Neural progenitor cell (in vitro differentiated cells): Measurements from ENCODE around the gene RAB35. TPM values are rescaled to one million over a fixed set of nuclear protein-coding genes. Genes with fewer than 3 reads are reported as not detected.

Experiments
- DNase-seq: peaks from one replicate; pipeline ENCODE4 v3.0.0-alpha.2; 2016; ENCODE audit warnings: low spot score
- H2AFZ ChIP-seq: fragments of 200-600 bp; sonication (generic); replicated peaks from 2 replicates; pipeline ENCODE4 v1.6.1; 2016; ENCODE audit warnings: antibody characterized with exemption
- H3F3A ChIP-seq: fragments of 200-600 bp; sonication (generic); 2 replicates; pipeline ENCODE4 v1.6.1; 2016; ENCODE audit warnings: antibody characterized with exemption, low read depth
- H3K27ac ChIP-seq: fragments of 200-600 bp; sonication (generic); 2 replicates; pipeline ENCODE4 v1.5.1; 2016; ENCODE audit warnings: mild to moderate bottlenecking
- H3K27me3 ChIP-seq: fragments of 200-600 bp; sonication (generic); 2 replicates; pipeline ENCODE4 v1.6.1; 2016; ENCODE audit warnings: mild to moderate bottlenecking, moderate library complexity
- H3K36me3 ChIP-seq: fragments of 200-600 bp; sonication (generic); 2 replicates; pipeline ENCODE4 v1.5.1; 2016
- H3K4me1 ChIP-seq: fragments of 200-600 bp; sonication (generic); 2 replicates; pipeline ENCODE4 v1.6.1; 2016; ENCODE audit warnings: mixed run types
- H3K4me2 ChIP-seq: fragments of 200-600 bp; sonication (generic); 2 replicates; pipeline ENCODE4 v1.6.1; 2016
- H3K4me3 ChIP-seq: fragments of 200-600 bp; sonication (generic); 2 replicates; pipeline ENCODE4 v1.5.1; 2016
- H3K79me2 ChIP-seq: fragments of 200-600 bp; sonication (generic); 2 replicates; pipeline ENCODE4 v1.6.1; 2016; ENCODE audit warnings: low read depth
- H3K9ac ChIP-seq: fragments of 200-600 bp; sonication (generic); 2 replicates; pipeline ENCODE4 v1.6.1; 2016
- H3K9me3 ChIP-seq: fragments of 200-600 bp; sonication (generic); 2 replicates; pipeline ENCODE4 v1.5.1; 2016; ENCODE audit warnings: low read depth
- H4K20me1 ChIP-seq: fragments of 200-600 bp; sonication (generic); 2 replicates; pipeline ENCODE4 v1.6.1; 2016; ENCODE audit warnings: low read depth
- H3K27ac Mint-ChIP-seq: 3 replicates; pipeline ENCODE4 v1.8.0; 2021; ENCODE audit warnings: mixed read lengths
- H3K27me3 Mint-ChIP-seq: 2 replicates; pipeline ENCODE4 v1.8.0; 2022; ENCODE audit warnings: low read depth, mild to moderate bottlenecking, inconsistent platforms, moderate library complexity, mixed read lengths; ENCODE audit not compliant: insufficient read depth
- H3K36me3 Mint-ChIP-seq: 3 replicates; pipeline ENCODE4 v1.8.0; 2021; ENCODE audit warnings: mixed read lengths
- H3K4me1 Mint-ChIP-seq: 3 replicates; pipeline ENCODE4 v1.8.0; 2021; ENCODE audit warnings: mixed read lengths
- H3K4me3 Mint-ChIP-seq: 3 replicates; pipeline ENCODE4 v1.8.0; 2021; ENCODE audit warnings: mild to moderate bottlenecking, moderate library complexity, mixed read lengths
- H3K9me3 Mint-ChIP-seq: 3 replicates; pipeline ENCODE4 v1.8.0; 2020; ENCODE audit warnings: mixed read lengths
- CTCF ChIP-seq: fragments of 200-600 bp; sonication (generic); IDR thresholded peaks from 2 replicates; pipeline ENCODE4 v1.5.1; 2017; ENCODE audit warnings: antibody characterized with exemption, mild to moderate bottlenecking
- EZH2 ChIP-seq: fragments of 200-600 bp; sonication (generic); IDR thresholded peaks from 2 replicates; pipeline ENCODE4 v1.6.1; 2017; ENCODE audit warnings: antibody characterized with exemption, mild to moderate bottlenecking, moderate library complexity
- EZH2phosphoT487 ChIP-seq: fragments of 200-600 bp; sonication (generic); IDR thresholded peaks from 2 replicates; pipeline ENCODE4 v1.6.1; 2017; ENCODE audit warnings: antibody characterized with exemption
- total RNA-seq: library from RNA; depleted of rRNA; stranded (reverse); fragments of >200 nt; gene quantifications from 2 replicates; pipeline ENCODE4 v1.2.3, GENCODE V29; 2015; ENCODE audit warnings: low replicate concordance

RAB35 gene
- 17.5 and 24.5 TPM in 2 replicates for total RNA-seq

- Histone ChIP-seq H3K79me2 (peaks cover 61% of the 10 kb centered on the region), H3K9me3 (no peaks in the 10 kb centered on the region), H3K27ac (peak within 1 kb of the TSS; percentile 85), H4K20me1 (peaks cover 21% of the 10 kb centered on the region), H3K9ac (peak within 1 kb of the TSS; percentile 72), H3K36me3 (no peaks in the 10 kb centered on the region), H3K4me1 (peaks cover 16% of the 10 kb centered on the region), H3F3A (peaks cover 16% of the 10 kb centered on the region), H3K27me3 (no peaks in the 10 kb centered on the region), H3K4me2 (peak within 1 kb of the TSS; percentile 90), H3K4me3 (peak within 1 kb of the TSS; percentile 83), H2AFZ (peak within 1 kb of the TSS; percentile 98)
- Mint-ChIP-seq H3K9me3 (no peaks in the 10 kb centered on the region), H3K27ac (peak within 1 kb of the TSS; percentile 49), H3K4me3 (peak within 1 kb of the TSS; percentile 96), H3K36me3 (peaks cover 14% of the 10 kb centered on the region), H3K27me3 (peaks cover 5% of the 10 kb centered on the region), H3K4me1 (peaks cover 32% of the 10 kb centered on the region)
- TF ChIP-seq EZH2phosphoT487: no peak
- TF ChIP-seq CTCF: no peak
- TF ChIP-seq EZH2: no peak
- no peak for DNase-seq
These were observed at the start of gene RAB35 for GRCh38 chr12:120116441-120116791. TSS of gene RAB35 (minus strand) at chr12:120116753. CDS start at chr12:120116650, 103 bp downstream.

GRCh38 chr12:120164293-120164692 is 47.7 kb upstream of the RAB35 start:
- Histone ChIP-seq H3F3A (no peaks in the 10 kb centered on the region), H4K20me1 (no peaks in the 10 kb centered on the region), H3K79me2 (no peaks in the 10 kb centered on the region), H3K4me1 (no peaks in the 10 kb centered on the region), H3K4me3 (no peak overlapping the region), H3K9ac (no peak overlapping the region), H3K36me3 (no peaks in the 10 kb centered on the region), H3K27me3 (no peaks in the 10 kb centered on the region), H3K4me2 (no peak overlapping the region), H3K27ac (no peak overlapping the region), H2AFZ (no peak overlapping the region), H3K9me3 (no peaks in the 10 kb centered on the region)
- H3K36me3 Mint-ChIP-seq: peaks cover 22% of the 10 kb centered on the region
- H3K27me3 Mint-ChIP-seq: no peaks in the 10 kb centered on the region
- no peak for DNase-seq
- no peaks in the 10 kb centered on the region for H3K9me3 Mint-ChIP-seq
- no peak for TF ChIP-seq EZH2phosphoT487
- TF ChIP-seq EZH2: no peak
- TF ChIP-seq CTCF: no peak
- no peaks in the 10 kb centered on the region for H3K4me1 Mint-ChIP-seq
- no peak overlapping the region for H3K27ac Mint-ChIP-seq
- H3K4me3 Mint-ChIP-seq: no peak overlapping the region

GRCh38 chr12:120162763-120163162 is 46.2 kb upstream of the RAB35 start:
- Histone ChIP-seq H3K9me3 (no peaks in the 10 kb centered on the region), H3F3A (no peaks in the 10 kb centered on the region), H4K20me1 (no peaks in the 10 kb centered on the region), H3K36me3 (no peaks in the 10 kb centered on the region), H3K4me1 (no peaks in the 10 kb centered on the region), H3K4me2 (no peak overlapping the region), H3K79me2 (no peaks in the 10 kb centered on the region), H3K9ac (no peak overlapping the region), H3K27ac (no peak overlapping the region), H3K4me3 (no peak overlapping the region), H2AFZ (no peak overlapping the region), H3K27me3 (no peaks in the 10 kb centered on the region)
- no peak for DNase-seq
- Mint-ChIP-seq H3K9me3 (no peaks in the 10 kb centered on the region), H3K27ac (no peak overlapping the region), H3K4me1 (no peaks in the 10 kb centered on the region), H3K36me3 (peaks cover 23% of the 10 kb centered on the region), H3K4me3 (no peak overlapping the region), H3K27me3 (no peaks in the 10 kb centered on the region)
- TF ChIP-seq CTCF: no peak
- no peak for TF ChIP-seq EZH2
- TF ChIP-seq EZH2phosphoT487: no peak
